Neuronal stem cell (in vitro differentiated cells): ENCODE data around the gene NSMF.

Source experiments
- DNase-seq: peaks from one replicate; pipeline ENCODE4 v3.0.0-alpha.2; 2013; ENCODE audit warnings: low spot score
- H2AFZ ChIP-seq: one replicate; pipeline ENCODE4 v1.6.1; 2013; ENCODE audit warnings: mild to moderate bottlenecking, low read length, inconsistent platforms
- H2AK5ac ChIP-seq: 2 replicates; pipeline ENCODE4 v1.6.1; 2013; ENCODE audit warnings: low read depth, mild to moderate bottlenecking, inconsistent platforms, low read length, moderate library complexity, mixed read lengths
- H2BK120ac ChIP-seq: 2 replicates; pipeline ENCODE4 v1.6.1; 2013; ENCODE audit warnings: low read depth, mild to moderate bottlenecking, inconsistent platforms, low read length, moderate library complexity, mixed read lengths
- H2BK12ac ChIP-seq: one replicate; pipeline ENCODE4 v1.6.1; 2013; ENCODE audit warnings: low read length, inconsistent platforms
- H2BK15ac ChIP-seq: 2 replicates; pipeline ENCODE4 v1.6.1; 2013; ENCODE audit warnings: mild to moderate bottlenecking, low read length, inconsistent platforms, mixed read lengths
- H2BK5ac ChIP-seq: one replicate; pipeline ENCODE4 v1.6.1; 2013; ENCODE audit warnings: inconsistent platforms, mild to moderate bottlenecking, low read length, moderate library complexity
- H3K14ac ChIP-seq: one replicate; pipeline ENCODE4 v1.6.1; 2013; ENCODE audit warnings: low read length, inconsistent platforms
- H3K18ac ChIP-seq: 2 replicates; pipeline ENCODE4 v1.6.1; 2013; ENCODE audit warnings: low read length, inconsistent platforms
- H3K23ac ChIP-seq: 2 replicates; pipeline ENCODE4 v1.6.1; 2013; ENCODE audit warnings: low read depth, mild to moderate bottlenecking, mixed read lengths, low read length, inconsistent platforms; ENCODE audit not compliant: poor library complexity
- H3K27ac ChIP-seq: replicated peaks from 3 replicates; pipeline ENCODE4 v1.5.1; 2013; ENCODE audit warnings: low read length, inconsistent platforms
- H3K27me3 ChIP-seq, 3 experiments: 2 replicates each; pipeline ENCODE4 v1.6.1; 2013; ENCODE audit warnings: low read length in 3 of 3, mild to moderate bottlenecking in 2 of 3, inconsistent platforms in 1 of 3, low read depth in 1 of 3, mixed read lengths in 1 of 3, moderate library complexity in 1 of 3; ENCODE audit not compliant: control insufficient read depth in 3 of 3, insufficient read depth in 3 of 3
- H3K36me3 ChIP-seq, 2 donors: replicated peaks in 1 of 2; 2 replicates each; pipeline ENCODE4 v1.6.1; 2013; ENCODE audit warnings: low read length in 2 of 2; ENCODE audit not compliant: control insufficient read depth in 2 of 2, insufficient read depth in 2 of 2
- H3K4ac ChIP-seq: 2 replicates; pipeline ENCODE4 v1.6.1; 2013; ENCODE audit warnings: inconsistent platforms, mild to moderate bottlenecking, low read length, moderate library complexity
- H3K4me1 ChIP-seq, 2 donors: 1 replicate in 1 of 2; 2 replicates in 1 of 2; pipeline ENCODE4 v1.6.1; 2013; ENCODE audit warnings: low read length in 2 of 2, low read depth in 1 of 2; ENCODE audit not compliant: control insufficient read depth in 2 of 2, insufficient read depth in 1 of 2
- H3K4me2 ChIP-seq: one replicate; pipeline ENCODE4 v1.6.1; 2013; ENCODE audit warnings: mild to moderate bottlenecking, low read length, inconsistent platforms; ENCODE audit not compliant: insufficient read depth, poor library complexity, severe bottlenecking
- H3K4me3 ChIP-seq, 2 donors: 2 replicates each; pipeline ENCODE4 v1.5.1; 2013; ENCODE audit warnings: low read length in 2 of 2, mild to moderate bottlenecking in 2 of 2, inconsistent platforms in 1 of 2, moderate library complexity in 1 of 2
- H3K79me1 ChIP-seq: one replicate; pipeline ENCODE4 v1.6.1; 2013; ENCODE audit warnings: low read depth, mild to moderate bottlenecking, inconsistent platforms, low read length, moderate library complexity
- H3K9ac ChIP-seq: one replicate; pipeline ENCODE4 v1.6.1; 2013; ENCODE audit warnings: mild to moderate bottlenecking, low read depth, low read length, inconsistent platforms; ENCODE audit not compliant: poor library complexity
- H3K9me3 ChIP-seq, 2 donors: replicated peaks in 1 of 2; 2 replicates each; pipeline versions ENCODE3 to v1.6.1; 2013; ENCODE audit warnings: low read length in 2 of 2, mild to moderate bottlenecking in 2 of 2, inconsistent platforms in 1 of 2, low read depth in 1 of 2, mixed read lengths in 1 of 2, moderate library complexity in 1 of 2; ENCODE audit not compliant: control insufficient read depth in 2 of 2, insufficient read depth in 1 of 2
- H4K8ac ChIP-seq: one replicate; pipeline ENCODE4 v1.6.1; 2013; ENCODE audit warnings: low read depth, mild to moderate bottlenecking, inconsistent platforms, low read length, moderate library complexity
- H4K91ac ChIP-seq: one replicate; pipeline ENCODE4 v1.6.1; 2013; ENCODE audit warnings: low read length, low read depth, mild to moderate bottlenecking, inconsistent platforms; ENCODE audit not compliant: poor library complexity
- WGBS, 2 donors: extraction: QIAGEN DNeasy Blood & Tissue Kit; methylation state at CpG; one replicate each; pipeline ENCODE4 v1.1.7; 2013; ENCODE audit warnings: missing lambda C conversion rate in 2 of 2, mixed read lengths in 1 of 2; ENCODE audit not compliant: insufficient read length in 2 of 2, insufficient replicate concordance in 1 of 2; ENCODE audit errors: extremely low coverage in 2 of 2; 5-methylcytosine and 5-hydroxymethylcytosine counted together

Gene NSMF

GRCh38 chr9:137456061-137456863 is 2.9 kb downstream of the NSMF start:
- no peak overlapping the region for H3K9ac ChIP-seq
- no peak overlapping the region for H2AFZ ChIP-seq
- H3K9me3 ChIP-seq: no peaks in the 10 kb centered on the region
- H3K27ac ChIP-seq: no peak overlapping the region
- no peak for DNase-seq
- peaks cover 28% of the 10 kb centered on the region for H3K79me1 ChIP-seq
- H2BK15ac ChIP-seq: no peak overlapping the region
- peaks cover 26 to 53% of the 10 kb centered on the region in 2 donors for H3K36me3 ChIP-seq
- WGBS, 2 donors: no CpG with 5 or more reads among the region's 12 CpGs
- H3K14ac ChIP-seq: no peak overlapping the region
- no peak overlapping the region for H2BK120ac ChIP-seq
- H3K4me2 ChIP-seq: no peak overlapping the region
- H2BK12ac ChIP-seq: no peak overlapping the region
- H3K18ac ChIP-seq: no peak overlapping the region
- no peak overlapping the region for H2AK5ac ChIP-seq
- no peak overlapping the region for H3K4ac ChIP-seq
- H3K4me3 ChIP-seq: no peak overlapping the region
- H2BK5ac ChIP-seq: peak overlapping the region; percentile 75
- no peak overlapping the region for H4K8ac ChIP-seq
- H3K27me3 ChIP-seq: no peaks in the 10 kb centered on the region
- no peak overlapping the region for H4K91ac ChIP-seq
- peaks cover 11 to 26% of the 10 kb centered on the region in 2 donors for H3K4me1 ChIP-seq
- H3K23ac ChIP-seq: peak overlapping the region; percentile 73

- Histone ChIP-seq H2BK12ac (peak overlapping the region; percentile 65), H2BK5ac (peak overlapping the region; percentile 75), H3K4ac (no peak overlapping the region), H3K14ac (no peak overlapping the region), H2BK15ac (peak overlapping the region; percentile 54), H2BK120ac (peak overlapping the region; percentile 22), H3K27ac (no peak overlapping the region), H4K8ac (no peak overlapping the region), H2AK5ac (peak overlapping the region; percentile 87), H3K36me3 (peaks cover 26 to 53% of the 10 kb centered on the region in 2 donors), H3K18ac (peak overlapping the region; percentile 39), H3K27me3 (no peaks in the 10 kb centered on the region), H3K4me1 (peaks cover 11 to 26% of the 10 kb centered on the region in 2 donors), H3K9me3 (no peaks in the 10 kb centered on the region), H3K4me2 (no peak overlapping the region), H2AFZ (no peak overlapping the region), H4K91ac (no peak overlapping the region), H3K4me3 (no peak overlapping the region), H3K9ac (peak overlapping the region; percentile 74), H3K23ac (peak overlapping the region; percentile 73), H3K79me1 (peaks cover 28% of the 10 kb centered on the region)
- no CpG with 5 or more reads among the region's 18 CpGs for WGBS, 2 donors
- DNase-seq: no peak
Observed at GRCh38 chr9:137455359-137455991, 3.7 kb downstream of the NSMF start.

- Histone ChIP-seq H3K4ac (no peak overlapping the region), H3K4me1 (peaks cover 9 to 26% of the 10 kb centered on the region in 2 donors), H3K18ac (peak overlapping the region; percentile 97), H3K9ac (peak overlapping the region; percentile 86), H2BK120ac (peak overlapping the region; percentile 96), H4K91ac (peak overlapping the region; percentile 97), H2AFZ (no peak overlapping the region), H3K27ac (peak overlapping the region; percentile 38), H2BK12ac (peak overlapping the region; percentile 65), H2BK5ac (no peak overlapping the region), H3K79me1 (peaks cover 28% of the 10 kb centered on the region), H3K9me3 (no peaks in the 10 kb centered on the region), H3K27me3 (no peaks in the 10 kb centered on the region), H3K36me3 (peaks cover 30 to 58% of the 10 kb centered on the region in 2 donors), H2BK15ac (peak overlapping the region; percentile 85), H3K4me3 (no peak overlapping the region), H3K23ac (peak overlapping the region; percentile 85), H3K14ac (peak overlapping the region; percentile 71), H4K8ac (no peak overlapping the region), H3K4me2 (peak overlapping the region; percentile 86), H2AK5ac (peak overlapping the region; percentile 97)
- peak; percentile 69 for DNase-seq
- WGBS, 2 donors: no CpG with 5 or more reads among the region's 30 CpGs
Observed at GRCh38 chr9:137454597-137455358, 4.4 kb downstream of the NSMF start.
